Transverse colon (tissue), 4 donors: ENCODE results near the gene HAND2. TPM values are rescaled to one million over a fixed set of nuclear protein-coding genes. Genes with fewer than 3 reads are reported as not detected.

Experiments
- DNase-seq: peaks from one replicate; pipeline ENCODE4 v3.0.0-alpha.2; 2019
- H3K27ac ChIP-seq, 4 donors: fragments of 200-600 bp; sonication (generic); 2 replicates each; pipeline ENCODE4 v1.5.1; 2016 to 2018; ENCODE audit warnings: inconsistent platforms in 4 of 4
- H3K27me3 ChIP-seq: fragments of 200-600 bp; sonication (generic); 2 replicates; pipeline ENCODE4 v1.5.1; 2017; ENCODE audit warnings: inconsistent platforms
- H3K36me3 ChIP-seq, 4 donors: fragments of 200-600 bp; sonication (generic); 2 replicates each; pipeline ENCODE4 v1.5.1; 2017 to 2019; ENCODE audit warnings: inconsistent platforms in 4 of 4
- H3K4me1 ChIP-seq, 4 donors: fragments of 200-600 bp; sonication (generic); 2 replicates each; pipeline ENCODE4 v1.5.1; 2017 to 2020; ENCODE audit warnings: inconsistent platforms in 4 of 4
- H3K4me3 ChIP-seq, 4 donors: fragments of 200-600 bp; sonication (generic); 1 replicate in 1 of 4; 2 replicates in 3 of 4; pipeline versions ENCODE4 v1.5.1 to v1.6.1; 2017 to 2019; ENCODE audit warnings: inconsistent platforms in 4 of 4
- H3K9me3 ChIP-seq, 2 donors: fragments of 200-600 bp; sonication (generic); 2 replicates each; pipeline ENCODE4 v1.5.1; 2017 to 2019; ENCODE audit warnings: inconsistent platforms in 2 of 2
- CTCF ChIP-seq, 5 experiments: fragments of 200-600 bp in 3 of 5; fragments of 450-650 bp in 2 of 5; sonication (generic) in 3 of 5; IDR thresholded peaks; 1 replicate in 2 of 5; 2 replicates in 3 of 5; pipeline ENCODE4 v1.5.1; 2016 to 2017; ENCODE audit warnings: antibody characterized with exemption in 5 of 5, inconsistent platforms in 3 of 5, mild to moderate bottlenecking in 2 of 5, moderate library complexity in 1 of 5
- EP300 ChIP-seq: sonication (generic); formaldehyde crosslinking; IDR thresholded peaks from one replicate; pipeline ENCODE4 v1.6.1; 2017; ENCODE audit warnings: antibody characterized with exemption, low read depth
- POLR2A ChIP-seq: fragments of 450-650 bp; IDR thresholded peaks from one replicate; pipeline ENCODE4 v1.6.1; 2016; ENCODE audit warnings: antibody characterized with exemption, mild to moderate bottlenecking, moderate library complexity
- POLR2AphosphoS5 ChIP-seq, 3 donors: sonication (generic); formaldehyde crosslinking; IDR thresholded peaks; one replicate each; pipeline ENCODE4 v1.6.1; 2016; ENCODE audit warnings: antibody characterized with exemption in 3 of 3
- WGBS, 2 donors: methylation state at CpG; one replicate each; pipeline ENCODE4 v1.1.5; 2018; ENCODE audit warnings: low coverage in 1 of 2; 5-methylcytosine and 5-hydroxymethylcytosine counted together
- in situ Hi-C, 4 donors: fragments of 200-750 bp; cut with MboI; loops; one replicate each; pipeline versions ENCODE4 v1.15.0 to v1.15.1; 2017; ENCODE audit warnings: low sequenced_read_pairs in 3 of 4, low pct_ligation_motif_present in 1 of 4, low pct_unique_long_range_greater_than_20kb in 1 of 4
- intact Hi-C: fragments of 100-400 bp; cut with DNase I; formaldehyde crosslinking; loops from one replicate; pipeline ENCODE4 v1.15.1; 2023; ENCODE audit warnings: low total_unique reads
- total RNA-seq, 4 donors: library from RNA; depleted of rRNA; stranded (reverse); fragments of >200 nt; gene quantifications; one replicate each; pipeline ENCODE4 v1.1.0, GENCODE V29; 2016

The HAND2 gene
- total RNA-seq, 4 donors from 2014 or later: 24.6 to 87.6 (median 40.9) TPM

GRCh38 chr4:173478201-173478912 is 51.7 kb downstream of the HAND2 start:
- H3K27ac ChIP-seq: peak overlapping the region in 3 of 4 donors; percentile 12 to 45 (median 39)
- TF ChIP-seq POLR2AphosphoS5 (IDR thresholded peaks at IDR 0.05): no peak
- no peak for TF ChIP-seq EP300
- no peak for TF ChIP-seq CTCF (IDR thresholded peaks at IDR 0.05)
- TF ChIP-seq POLR2A: no peak
- H3K27me3 ChIP-seq: no peaks in the 10 kb centered on the region
- H3K4me3 ChIP-seq: no peak overlapping the region
- no peaks in the 10 kb centered on the region for H3K36me3 ChIP-seq
- 84 to 88% methylated on average over 5 of the region's 5 CpGs for WGBS, 2 donors
- intact Hi-C loops: no loop called here
- H3K4me1 ChIP-seq: no peaks in the 10 kb centered on the region
- in situ Hi-C loops: no loop called here
- no peak for DNase-seq
- H3K9me3 ChIP-seq: no peaks in the 10 kb centered on the region

- H3K27ac ChIP-seq: no peak overlapping the region
- 81 to 88% methylated on average over 1 of the region's 1 CpG for whole genome bisulfite sequencing, 2 donors
- DNase-seq: no peak
Measured at GRCh38 chr4:173477016-173477415, 53.0 kb downstream of the HAND2 start.

More at GRCh38 chr4:173477016-173477415, 53.0 kb downstream of the HAND2 start:
- H3K9me3 ChIP-seq: no peaks in the 10 kb centered on the region
- H3K36me3 ChIP-seq: no peaks in the 10 kb centered on the region
- no peaks in the 10 kb centered on the region for H3K4me1 ChIP-seq
- in situ Hi-C loops (no loop called here), intact Hi-C loops (no loop called here)
- H3K4me3 ChIP-seq: no peak overlapping the region
- TF ChIP-seq EP300 (no peak), POLR2A (no peak), POLR2AphosphoS5 (IDR thresholded peaks at IDR 0.05) (no peak), CTCF (IDR thresholded peaks at IDR 0.05) (no peak)
- H3K27me3 ChIP-seq: no peaks in the 10 kb centered on the region

Other genes with a start within 250 kb of the HAND2 start
- 10 to 100 TPM in 3 of 4 donors, 1 to 10 TPM in 1; 9.4 to 34.9 (median 29.1) TPM for gene HMGB2, start 195.9 kb downstream of the HAND2 start, total RNA-seq
- 10 to 100 TPM in 3 of 4 donors, 1 to 10 TPM in 1; 3.8 to 15.3 (median 14.7) TPM for gene SAP30, start 159.3 kb downstream of the HAND2 start, total RNA-seq
- 1 to 10 TPM in 2 of 4 donors, under 1 TPM in 2; 0.32 to 1.4 (median 1.0) TPM for gene SCRG1, start 131.1 kb downstream of the HAND2 start, total RNA-seq